NT2/D1 (cell line): ENCODE data around the gene NT5DC2.

Experiments
- DNase-seq: peaks from one replicate; pipeline ENCODE4 v3.0.0-alpha.2; 2011; ENCODE audit warnings: low read depth, low spot score
- H3K27me3 ChIP-seq: 2 replicates; pipeline ENCODE4 v1.6.0; 2011; ENCODE audit warnings: mild to moderate bottlenecking; ENCODE audit not compliant: insufficient read length, insufficient read depth
- H3K36me3 ChIP-seq: 2 replicates; pipeline ENCODE4 v1.6.1; 2011; ENCODE audit warnings: mild to moderate bottlenecking, low read length, mixed read lengths; ENCODE audit not compliant: insufficient read depth, insufficient read length
- H3K4me1 ChIP-seq: 2 replicates; pipeline ENCODE4 v1.5.1; 2011; ENCODE audit not compliant: insufficient read depth, insufficient read length
- H3K4me3 ChIP-seq: 2 replicates; pipeline ENCODE4 v1.5.1; 2011; ENCODE audit warnings: low read depth; ENCODE audit not compliant: insufficient read length
- H3K9ac ChIP-seq: 2 replicates; pipeline ENCODE4 v1.6.0; 2011; ENCODE audit warnings: low read depth; ENCODE audit not compliant: insufficient read length
- H3K9me3 ChIP-seq: 2 replicates; pipeline ENCODE4 v1.5.1; 2011; ENCODE audit warnings: mild to moderate bottlenecking, low read length; ENCODE audit not compliant: insufficient read depth
- SUZ12 ChIP-seq: IDR thresholded peaks from 2 replicates; pipeline ENCODE4 v1.6.1; 2011; ENCODE audit not compliant: insufficient read length, insufficient read depth; ENCODE audit errors: extremely low read depth
- YY1 ChIP-seq: IDR thresholded peaks from 2 replicates; pipeline ENCODE4 v1.6.1; 2011; ENCODE audit not compliant: insufficient read length, insufficient read depth
- ZNF274 ChIP-seq: IDR thresholded peaks from 2 replicates; pipeline ENCODE4 v1.6.1; 2011; ENCODE audit warnings: mild to moderate bottlenecking, low read depth, low read length

Gene NT5DC2

GRCh38 chr3:52547143-52547542 lies 13.5 kb upstream of the NT5DC2 start:
- Histone ChIP-seq H3K9me3 (no peaks in the 10 kb centered on the region), H3K36me3 (peaks cover 66% of the 10 kb centered on the region), H3K9ac (no peak overlapping the region)

GRCh38 chr3:52546111-52546901 lies 12.6 kb upstream of the NT5DC2 start:
- Histone ChIP-seq H3K36me3 (peaks cover 66% of the 10 kb centered on the region), H3K9me3 (no peaks in the 10 kb centered on the region), H3K27me3 (no peaks in the 10 kb centered on the region), H3K4me3 (no peak overlapping the region), H3K4me1 (no peaks in the 10 kb centered on the region), H3K9ac (no peak overlapping the region)
- DNase-seq = no peak
- no peak for TF ChIP-seq YY1
- no peak for TF ChIP-seq ZNF274
- no peak for TF ChIP-seq SUZ12

More at GRCh38 chr3:52547143-52547542, 13.5 kb upstream of the NT5DC2 start:
- H3K4me3 ChIP-seq = no peak overlapping the region
- no peaks in the 10 kb centered on the region for H3K27me3 ChIP-seq
- DNase-seq = no peak
- TF ChIP-seq ZNF274 (no peak), SUZ12 (no peak), YY1 (no peak)
- H3K4me1 ChIP-seq = no peaks in the 10 kb centered on the region

- H3K36me3 ChIP-seq = peaks cover 61% of the 10 kb centered on the region
Measured at GRCh38 chr3:52544937-52545336, 11.3 kb upstream of the NT5DC2 start.

GRCh38 chr3:52541050-52541449 lies 7.4 kb upstream of the NT5DC2 start:
- Histone ChIP-seq H3K36me3 (peaks cover 58% of the 10 kb centered on the region), H3K9ac (no peak overlapping the region), H3K27me3 (no peaks in the 10 kb centered on the region), H3K9me3 (no peaks in the 10 kb centered on the region), H3K4me3 (no peak overlapping the region), H3K4me1 (no peaks in the 10 kb centered on the region)
- TF ChIP-seq YY1 = no peak
- TF ChIP-seq ZNF274 = no peak
- TF ChIP-seq SUZ12 = no peak
- no peak for DNase-seq

More at GRCh38 chr3:52544937-52545336, 11.3 kb upstream of the NT5DC2 start:
- no peaks in the 10 kb centered on the region for H3K4me1 ChIP-seq
- H3K4me3 ChIP-seq = no peak overlapping the region
- H3K27me3 ChIP-seq = no peaks in the 10 kb centered on the region
- no peak overlapping the region for H3K9ac ChIP-seq
- no peaks in the 10 kb centered on the region for H3K9me3 ChIP-seq
- no peak for DNase-seq
- no peak for TF ChIP-seq YY1
- no peak for TF ChIP-seq ZNF274
- TF ChIP-seq SUZ12 = no peak

GRCh38 chr3:52539010-52539653 lies 5.5 kb upstream of the NT5DC2 start:
- Histone ChIP-seq H3K36me3 (peaks cover 43% of the 10 kb centered on the region), H3K9me3 (no peaks in the 10 kb centered on the region), H3K27me3 (no peaks in the 10 kb centered on the region), H3K4me3 (no peak overlapping the region), H3K4me1 (peaks cover 5% of the 10 kb centered on the region), H3K9ac (no peak overlapping the region)
- DNase-seq = no peak
- no peak for TF ChIP-seq SUZ12
- TF ChIP-seq YY1 = no peak
- no peak for TF ChIP-seq ZNF274

- DNase-seq = no peak
- peak overlapping the region; percentile 97 for H3K4me3 ChIP-seq
- H3K27me3 ChIP-seq = no peaks in the 10 kb centered on the region
- H3K36me3 ChIP-seq = peaks cover 38% of the 10 kb centered on the region
- peak overlapping the region; percentile 99 for H3K9ac ChIP-seq
- no peaks in the 10 kb centered on the region for H3K9me3 ChIP-seq
- peaks cover 5% of the 10 kb centered on the region for H3K4me1 ChIP-seq
- TF ChIP-seq SUZ12 = no peak
- TF ChIP-seq ZNF274 = no peak
- no peak for TF ChIP-seq YY1
Measured at GRCh38 chr3:52537726-52538421, 4.2 kb upstream of the NT5DC2 start.

GRCh38 chr3:52537165-52537620 lies 3.5 kb upstream of the NT5DC2 start:
- no peaks in the 10 kb centered on the region for H3K27me3 ChIP-seq
- peaks cover 10% of the 10 kb centered on the region for H3K4me1 ChIP-seq
- TF ChIP-seq SUZ12 (no peak), ZNF274 (no peak), YY1 (no peak)
- peaks cover 42% of the 10 kb centered on the region for H3K36me3 ChIP-seq
- H3K9ac ChIP-seq = peak overlapping the region; percentile 99
- peak overlapping the region; percentile 97 for H3K4me3 ChIP-seq
- no peak for DNase-seq
- H3K9me3 ChIP-seq = no peaks in the 10 kb centered on the region
